K562 (cell line): ENCODE data around the gene RRBP1. TPM values are rescaled to one million over a fixed set of nuclear protein-coding genes. Genes with fewer than 3 reads are reported as not detected.

ENCODE experiments used
- ATAC-seq: fragments of 200-7000 bp; cut with Tn5 transposase; 3 replicates; pipeline ENCODE4 v1.9.1; 2020; ENCODE audit warnings: moderate library complexity
- BruUV-seq: library from RNA; stranded (reverse); fragments of 400-500 nt; replicated peaks from 2 replicates; lab custom pipeline; 2021; lab: Mats Ljungman, UMichigan
- CTCF ChIA-PET: fragments of 300-600 bp; formaldehyde crosslinking; extraction: SDS; loops from one replicate; lab custom pipeline; 2021; ENCODE audit warnings: low intra/inter-chr PET ratio; lab: Yijun Ruan, JAX
- POLR2A ChIA-PET: fragments of 300-600, 350-650 bp; sonication (Branson Sonifier 250); formaldehyde crosslinking; extraction: SDS; loops from one replicate; lab custom pipeline; 2021; ENCODE audit warnings: antibody characterized with exemption, inconsistent platforms; lab: Yijun Ruan, JAX
- DNase-seq, 4 experiments: peaks; one replicate each; pipeline versions ENCODE4 v3.0.0 to v3.0.0-alpha.2; 2011 to 2018; ENCODE audit warnings: low spot score in 3 of 4, mixed read lengths in 3 of 4; ENCODE audit errors: extremely low read depth in 1 of 4
- FAIRE-seq: peaks from 2 replicates; lab custom pipeline; 2011; peaks lifted over from hg19 to GRCh38; lab: Jason Lieb, UNC
- H2AFZ ChIP-seq: 2 replicates; pipeline ENCODE4 v1.6.0; 2011; ENCODE audit warnings: low read depth, low read length, control low read depth, inconsistent platforms
- H3K27ac ChIP-seq: fragments of 200-600 bp; 3 replicates; pipeline ENCODE4 v1.8.0; 2011; ENCODE audit warnings: low read depth, mild to moderate bottlenecking, control low read depth, inconsistent platforms, low read length, moderate library complexity, mixed read lengths; ENCODE audit errors: extremely low read depth
- H3K27me3 ChIP-seq, 2 experiments: fragments of 300-600 bp in 1 of 2; 2 replicates in 1 of 2; 3 replicates in 1 of 2; pipeline versions ENCODE4 v1.6.0 to v1.8.0; 2011; ENCODE audit warnings: inconsistent platforms in 2 of 2, low read length in 2 of 2, mild to moderate bottlenecking in 1 of 2, mixed read lengths in 1 of 2, moderate library complexity in 1 of 2; ENCODE audit not compliant: control insufficient read depth in 2 of 2, insufficient read depth in 2 of 2
- H3K36me3 ChIP-seq: fragments of 300-600 bp; 3 replicates; pipeline ENCODE4 v1.8.0; 2011; ENCODE audit warnings: mild to moderate bottlenecking, low read length, inconsistent platforms; ENCODE audit not compliant: control insufficient read depth, insufficient read depth
- H3K4me1 ChIP-seq, 2 experiments: fragments of 200-600 bp in 1 of 2; replicated peaks in 1 of 2; 2 replicates in 1 of 2; 3 replicates in 1 of 2; pipeline versions ENCODE4 v1.5.1 to v1.8.0; 2011; ENCODE audit warnings: inconsistent platforms in 2 of 2, low read length in 2 of 2, mild to moderate bottlenecking in 1 of 2, mixed read lengths in 1 of 2, moderate library complexity in 1 of 2; ENCODE audit not compliant: control insufficient read depth in 2 of 2, insufficient read depth in 2 of 2
- H3K4me2 ChIP-seq: 2 replicates; pipeline ENCODE4 v1.6.1; 2011; ENCODE audit warnings: low read length, control low read depth, inconsistent platforms, mixed read lengths; ENCODE audit not compliant: insufficient read depth
- H3K4me3 ChIP-seq: fragments of 200-600 bp; sonication (generic), shearing (Covaris generic); 2 replicates; pipeline ENCODE4 v1.5.1; 2016; ENCODE audit warnings: control low read depth, inconsistent platforms
- H3K79me2 ChIP-seq: fragments of 200-600 bp; 3 replicates; pipeline ENCODE4 v1.8.0; 2011; ENCODE audit warnings: low read length, inconsistent platforms; ENCODE audit not compliant: control insufficient read depth, insufficient read depth
- H3K9ac ChIP-seq, 2 experiments: 2 replicates each; pipeline versions ENCODE4 v1.6.0 to v1.6.1; 2011; ENCODE audit warnings: low read depth in 2 of 2, low read length in 2 of 2, control low read depth in 1 of 2, inconsistent platforms in 1 of 2, mild to moderate bottlenecking in 1 of 2, mixed read lengths in 1 of 2; ENCODE audit not compliant: insufficient read depth in 1 of 2
- H3K9me1 ChIP-seq: one replicate; pipeline ENCODE4 v1.6.0; 2011; ENCODE audit warnings: inconsistent platforms, mild to moderate bottlenecking, low read length, moderate library complexity; ENCODE audit not compliant: control insufficient read depth, insufficient read depth
- H3K9me3 ChIP-seq: replicated peaks from 2 replicates; pipeline ENCODE4 v1.5.1; 2011; ENCODE audit warnings: low read depth, low read length, inconsistent platforms; ENCODE audit not compliant: control insufficient read depth, insufficient read depth
- H4K20me1 ChIP-seq: replicated peaks from 2 replicates; pipeline ENCODE4 v1.6.1; 2011; ENCODE audit warnings: low read length, inconsistent platforms, mixed read lengths; ENCODE audit not compliant: control insufficient read depth, insufficient read depth
- ELF2 ChIP-seq: fragments of 250-450 bp; sonication (Bioruptor Pico); IDR thresholded peaks from 2 replicates; pipeline ENCODE4 v1.5.0; 2021; ENCODE audit warnings: mild to moderate bottlenecking
- ILF3 ChIP-seq: fragments of 450-650 bp; IDR thresholded peaks from 2 replicates; pipeline ENCODE4 v1.6.1; 2018; ENCODE audit warnings: antibody characterized with exemption, mild to moderate bottlenecking, moderate library complexity, borderline replicate concordance
- RBM14 ChIP-seq: fragments of 200-400 bp; formaldehyde crosslinking; IDR thresholded peaks from 2 replicates; pipeline ENCODE4 v1.6.1; 2018; ENCODE audit warnings: low read depth, mild to moderate bottlenecking, low read length, moderate library complexity, borderline replicate concordance; ENCODE audit not compliant: insufficient read depth
- STAG1 ChIP-seq: sonication (generic); formaldehyde crosslinking; IDR thresholded peaks from 2 replicates; pipeline ENCODE4 v1.5.0; 2020; ENCODE audit warnings: missing genetic modification reagents, borderline replicate concordance
- TEAD1 ChIP-seq, 2 experiments: fragments of 450-650 bp in 1 of 2; sonication (generic) in 1 of 2; formaldehyde crosslinking; IDR thresholded peaks; 2 replicates each; pipeline versions ENCODE4 v1.4.0 to v1.8.0; 2020 to 2022; ENCODE audit warnings: mild to moderate bottlenecking in 2 of 2, missing genetic modification reagents in 1 of 2
- ZNF644 ChIP-seq: fragments of 200-800 bp; sonication (Bioruptor generic); IDR thresholded peaks from 2 replicates; pipeline ENCODE4 v1.6.1; 2016; ENCODE audit warnings: low read depth, missing genetic modification characterization, missing compliant biosample characterization
- WGBS: fragments of 100-300 bp; shearing (Covaris generic); methylation state at CpG from one replicate; pipeline ENCODE4 v1.1.6; 2016; ENCODE audit warnings: low coverage, mixed read lengths; ENCODE audit not compliant: insufficient coverage; ENCODE audit errors: missing lambda C conversion rate; 5-methylcytosine and 5-hydroxymethylcytosine counted together
- in situ Hi-C: fragments of 300-500 bp; cut with MboI; formaldehyde crosslinking; loops from 4 replicates; pipeline ENCODE4 v1.15.0; 2018; ENCODE audit warnings: inconsistent platforms, mixed read lengths
- intact Hi-C: fragments of 100-400 bp; cut with micrococcal nuclease; formaldehyde crosslinking; loops from 2 replicates; pipeline ENCODE4 v1.14.2; 2022
- polyA plus RNA-seq, 8 experiments: library from polyadenylated mRNA; depleted of rRNA in 4 of 8; stranded (reverse) in 5 of 8; unstranded in 3 of 8; fragments of >200 nt; fragmentation: Nextera tagmentation in 2 of 8; fragmentation: Illumina TruSeq in 1 of 8; extraction: Ambion mirVana in 2 of 8; extraction: Trizol in 1 of 8; gene quantifications; 2 replicates each; pipeline versions ENCODE4 v1.2.1 to v1.2.3, GENCODE V29; 2011 to 2014; ENCODE audit warnings: inconsistent platforms in 1 of 8, missing spikeins in 1 of 8
- total RNA-seq, 7 experiments: library from RNA; depleted of rRNA in 6 of 7; stranded (reverse); fragments of >200 nt in 6 of 7; fragmentation: Illumina TruSeq in 2 of 7; extraction: Trizol in 2 of 7; gene quantifications; 2 replicates each; pipeline versions ENCODE4 v1.2.1 to v1.2.3, GENCODE V29; 2011 to 2021; ENCODE audit warnings: low replicate concordance in 1 of 7
- TF ChIP-seq, protein P1 (sequence below), 2 experiments: fragments of 200-800 bp in 1 of 2; sonication (Bioruptor generic) in 1 of 2; sonication (generic) in 1 of 2; formaldehyde crosslinking in 1 of 2; IDR thresholded peaks in 1 of 2; conservative IDR thresholded peaks in 1 of 2; 2 replicates each; pipeline versions ENCODE4 v1.5.0 to v1.6.1; 2016 to 2020; ENCODE audit warnings: missing compliant biosample characterization in 1 of 2, missing genetic modification characterization in 1 of 2, missing genetic modification reagents in 1 of 2

Gene RRBP1
- total and polyA plus RNA-seq, 9 of the 15 experiments (the other 6 are each of a cell fraction or from before 2014, with no cell fraction given) = 0.84 to 32.0 (median 17.6) TPM

GRCh38 chr20:17618673-17619013 lies 63.4 kb downstream of the RRBP1 start:
- no peak overlapping the region for H3K4me3 ChIP-seq
- in situ Hi-C loops (no loop called here), intact Hi-C loops (no loop called here)
- FAIRE-seq (no peak), ATAC-seq (no peak), DNase-seq (no peak)
- H3K4me1 ChIP-seq = peaks cover 0 to 13% of the 10 kb centered on the region in 2 experiments; a peak in 2 of 5 replicates
- H4K20me1 ChIP-seq = no peaks in the 10 kb centered on the region
- peaks cover 40% of the 10 kb centered on the region; the same call in 1 of the 3 replicates for H3K36me3 ChIP-seq
- ChIA-PET CTCF (interaction anchor here (0.8 kb wide), 2 partner anchors 114 to 130 kb away, joined by 3 read pairs; no protein-coding TSS in a partner anchor), POLR2A (interaction anchor here (1.3 kb wide), 1 partner anchor 13 kb away, joined by 3 read pairs; no protein-coding TSS in a partner anchor)
- BruUV-seq = no TSS peak
- TF ChIP-seq ZNF644 (tag) = no peak
- TF ChIP-seq, protein P1, sequence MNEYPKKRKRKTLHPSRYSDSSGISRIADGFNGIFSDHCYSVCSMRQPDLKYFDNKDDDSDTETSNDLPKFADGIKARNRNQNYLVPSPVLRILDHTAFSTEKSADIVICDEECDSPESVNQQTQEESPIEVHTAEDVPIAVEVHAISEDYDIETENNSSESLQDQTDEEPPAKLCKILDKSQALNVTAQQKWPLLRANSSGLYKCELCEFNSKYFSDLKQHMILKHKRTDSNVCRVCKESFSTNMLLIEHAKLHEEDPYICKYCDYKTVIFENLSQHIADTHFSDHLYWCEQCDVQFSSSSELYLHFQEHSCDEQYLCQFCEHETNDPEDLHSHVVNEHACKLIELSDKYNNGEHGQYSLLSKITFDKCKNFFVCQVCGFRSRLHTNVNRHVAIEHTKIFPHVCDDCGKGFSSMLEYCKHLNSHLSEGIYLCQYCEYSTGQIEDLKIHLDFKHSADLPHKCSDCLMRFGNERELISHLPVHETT (CRISPR knock-in tag; conservative IDR thresholded peaks at IDR 0.05 in 1 of 2, IDR thresholded peaks at IDR 0.05 in 1 of 2) = no peak
- TF ChIP-seq TEAD1 (CRISPR knock-in tag; IDR thresholded peaks at IDR 0.05) = no peak
- no peak for TF ChIP-seq ELF2 (CRISPR knock-in tag)
- TF ChIP-seq ILF3 = no peak
- no peak for TF ChIP-seq STAG1 (CRISPR knock-in tag)
- TF ChIP-seq RBM14 = no peak
- H2AFZ ChIP-seq = no peak overlapping the region
- H3K9me1 ChIP-seq = no peaks in the 10 kb centered on the region
- no peaks in the 10 kb centered on the region for H3K27me3 ChIP-seq
- WGBS = 93% methylated on average over 7 of the region's 10 CpGs
- no peak overlapping the region for H3K4me2 ChIP-seq
- no peaks in the 10 kb centered on the region for H3K9me3 ChIP-seq
- no peak overlapping the region for H3K9ac ChIP-seq
- H3K27ac ChIP-seq = no peak overlapping the region
- H3K79me2 ChIP-seq = no peaks in the 10 kb centered on the region
